ENCODE measurements around the gene TMEM135. TPM values are rescaled to one million over a fixed set of nuclear protein-coding genes. Genes with fewer than 3 reads are reported as not detected.

The TMEM135 gene
- total RNA-seq, 1 experiment from 2014 or later, result 65.5 TPM

DNA sequence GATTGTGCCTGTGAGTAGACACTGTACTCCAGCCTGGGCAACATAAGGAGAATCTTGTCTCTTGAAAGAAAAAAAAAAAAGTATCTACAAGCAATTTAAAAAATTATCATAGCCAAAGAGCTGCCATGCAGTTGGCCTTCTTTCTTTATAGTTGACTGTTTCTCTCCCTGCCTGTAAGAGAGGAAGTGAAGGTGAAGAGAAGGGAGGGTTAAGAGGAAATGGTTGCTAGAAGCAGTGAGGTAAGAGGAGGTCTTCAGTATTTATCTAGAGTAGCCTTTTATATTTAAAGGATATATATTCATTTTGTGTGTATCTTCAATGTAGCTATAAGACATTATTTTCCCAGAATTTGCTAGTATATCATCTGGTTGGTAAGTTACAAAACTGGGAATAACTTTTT, 217.9 kb downstream of the TMEM135 start:
- ChIA-PET CTCF (no interaction called here), POLR2A (no interaction called here)
- intact Hi-C loops (cut with micrococcal nuclease; ENCODE audit: unreplicated experiment) (no loop called here), in situ Hi-C loops (cut with HindIII; ENCODE audit: low pct_unique_long_range_greater_than_20kb, low sequenced_read_pairs) (no loop called here)
- H3K4me3 ChIP-seq (ENCODE audit: low read depth in 2 of 2, low read length in 2 of 2), result no peak overlapping the region
- no peaks in the 10 kb centered on the region for H3K36me3 ChIP-seq (ENCODE audit: control insufficient read depth, insufficient read depth, low read length)
- H3K27ac ChIP-seq (ENCODE audit: low read length), result no peak overlapping the region
- no peaks in the 10 kb centered on the region for H3K4me1 ChIP-seq (ENCODE audit: control insufficient read depth, insufficient read depth, low read length)
- BruUV-seq (replicated peaks), result no TSS peak
- H3K9me3 ChIP-seq (ENCODE audit: control insufficient read depth, insufficient read depth, low read depth, low read length), result no peaks in the 10 kb centered on the region
- ATAC-seq (no peak), DNase-seq (ENCODE audit: low read depth, low spot score) (no peak)
- TF ChIP-seq, protein P1, sequence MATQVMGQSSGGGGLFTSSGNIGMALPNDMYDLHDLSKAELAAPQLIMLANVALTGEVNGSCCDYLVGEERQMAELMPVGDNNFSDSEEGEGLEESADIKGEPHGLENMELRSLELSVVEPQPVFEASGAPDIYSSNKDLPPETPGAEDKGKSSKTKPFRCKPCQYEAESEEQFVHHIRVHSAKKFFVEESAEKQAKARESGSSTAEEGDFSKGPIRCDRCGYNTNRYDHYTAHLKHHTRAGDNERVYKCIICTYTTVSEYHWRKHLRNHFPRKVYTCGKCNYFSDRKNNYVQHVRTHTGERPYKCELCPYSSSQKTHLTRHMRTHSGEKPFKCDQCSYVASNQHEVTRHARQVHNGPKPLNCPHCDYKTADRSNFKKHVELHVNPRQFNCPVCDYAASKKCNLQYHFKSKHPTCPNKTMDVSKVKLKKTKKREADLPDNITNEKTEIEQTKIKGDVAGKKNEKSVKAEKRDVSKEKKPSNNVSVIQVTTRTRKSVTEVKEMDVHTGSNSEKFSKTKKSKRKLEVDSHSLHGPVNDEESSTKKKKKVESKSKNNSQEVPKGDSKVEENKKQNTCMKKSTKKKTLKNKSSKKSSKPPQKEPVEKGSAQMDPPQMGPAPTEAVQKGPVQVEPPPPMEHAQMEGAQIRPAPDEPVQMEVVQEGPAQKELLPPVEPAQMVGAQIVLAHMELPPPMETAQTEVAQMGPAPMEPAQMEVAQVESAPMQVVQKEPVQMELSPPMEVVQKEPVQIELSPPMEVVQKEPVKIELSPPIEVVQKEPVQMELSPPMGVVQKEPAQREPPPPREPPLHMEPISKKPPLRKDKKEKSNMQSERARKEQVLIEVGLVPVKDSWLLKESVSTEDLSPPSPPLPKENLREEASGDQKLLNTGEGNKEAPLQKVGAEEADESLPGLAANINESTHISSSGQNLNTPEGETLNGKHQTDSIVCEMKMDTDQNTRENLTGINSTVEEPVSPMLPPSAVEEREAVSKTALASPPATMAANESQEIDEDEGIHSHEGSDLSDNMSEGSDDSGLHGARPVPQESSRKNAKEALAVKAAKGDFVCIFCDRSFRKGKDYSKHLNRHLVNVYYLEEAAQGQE (IDR thresholded peaks at IDR 0.05; ENCODE audit: insufficient read depth in 1 of 2, low read depth in 2 of 2, low read length in 1 of 2), result no peak
- TF ChIP-seq SIN3A (IDR thresholded peaks at IDR 0.05; ENCODE audit: borderline replicate concordance, insufficient read depth, low read depth, low read length) (no peak), POLR2AphosphoS5 (IDR thresholded peaks at IDR 0.05; ENCODE audit: low read depth, low read length) (no peak), TCF7L2 (IDR thresholded peaks at IDR 0.05; ENCODE audit: low read depth, low read length) (no peak)
- TF ChIP-seq, protein P2, sequence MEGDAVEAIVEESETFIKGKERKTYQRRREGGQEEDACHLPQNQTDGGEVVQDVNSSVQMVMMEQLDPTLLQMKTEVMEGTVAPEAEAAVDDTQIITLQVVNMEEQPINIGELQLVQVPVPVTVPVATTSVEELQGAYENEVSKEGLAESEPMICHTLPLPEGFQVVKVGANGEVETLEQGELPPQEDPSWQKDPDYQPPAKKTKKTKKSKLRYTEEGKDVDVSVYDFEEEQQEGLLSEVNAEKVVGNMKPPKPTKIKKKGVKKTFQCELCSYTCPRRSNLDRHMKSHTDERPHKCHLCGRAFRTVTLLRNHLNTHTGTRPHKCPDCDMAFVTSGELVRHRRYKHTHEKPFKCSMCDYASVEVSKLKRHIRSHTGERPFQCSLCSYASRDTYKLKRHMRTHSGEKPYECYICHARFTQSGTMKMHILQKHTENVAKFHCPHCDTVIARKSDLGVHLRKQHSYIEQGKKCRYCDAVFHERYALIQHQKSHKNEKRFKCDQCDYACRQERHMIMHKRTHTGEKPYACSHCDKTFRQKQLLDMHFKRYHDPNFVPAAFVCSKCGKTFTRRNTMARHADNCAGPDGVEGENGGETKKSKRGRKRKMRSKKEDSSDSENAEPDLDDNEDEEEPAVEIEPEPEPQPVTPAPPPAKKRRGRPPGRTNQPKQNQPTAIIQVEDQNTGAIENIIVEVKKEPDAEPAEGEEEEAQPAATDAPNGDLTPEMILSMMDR (IDR thresholded peaks at IDR 0.05), result no peak
- no peaks in the 10 kb centered on the region for H3K27me3 ChIP-seq (ENCODE audit: control insufficient read depth, insufficient read depth, low read length)

DNA sequence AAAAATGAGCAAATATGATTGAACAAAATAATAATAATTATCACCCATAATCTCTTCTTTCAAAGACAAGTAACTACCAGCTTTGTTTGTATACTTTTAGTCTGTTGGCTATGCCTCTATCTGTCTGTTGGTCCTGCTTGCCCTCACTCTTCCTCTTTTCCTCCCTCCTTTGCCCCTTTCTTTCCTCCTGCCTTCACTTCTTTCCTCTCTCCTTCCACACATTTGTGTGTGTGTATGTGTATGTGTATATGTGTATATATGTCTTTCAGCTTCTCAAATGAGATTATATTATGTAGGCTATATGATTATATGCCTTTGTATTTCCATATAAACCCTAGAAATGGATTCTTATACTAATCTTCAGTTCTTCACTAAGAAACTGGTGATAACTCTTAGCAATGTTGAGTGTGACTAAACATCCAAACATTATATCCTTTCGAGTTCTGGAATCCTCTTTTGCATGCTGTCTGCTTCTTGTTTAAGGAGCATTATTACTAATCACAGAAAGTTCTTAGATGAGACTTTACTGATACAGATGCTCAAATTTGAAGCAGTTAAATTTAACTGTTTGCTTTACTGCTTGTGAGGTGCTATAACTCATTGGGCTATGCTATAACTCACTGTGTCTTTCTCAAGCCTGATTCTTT, 219.1 kb downstream of the TMEM135 start:
- Histone ChIP-seq H3K27me3 (ENCODE audit: control insufficient read depth, insufficient read depth, low read length) (no peaks in the 10 kb centered on the region), H3K36me3 (ENCODE audit: control insufficient read depth, insufficient read depth, low read length) (no peaks in the 10 kb centered on the region), H3K4me3 (ENCODE audit: low read depth in 2 of 2, low read length in 2 of 2) (no peak overlapping the region), H3K4me1 (ENCODE audit: control insufficient read depth, insufficient read depth, low read length) (no peaks in the 10 kb centered on the region; the same call in 1 of the 2 replicates), H3K9me3 (ENCODE audit: control insufficient read depth, insufficient read depth, low read depth, low read length) (no peaks in the 10 kb centered on the region), H3K27ac (ENCODE audit: low read length) (no peak overlapping the region)
- no peak for ATAC-seq
- intact Hi-C loops (cut with micrococcal nuclease; ENCODE audit: unreplicated experiment) (no loop called here), in situ Hi-C loops (cut with HindIII; ENCODE audit: low pct_unique_long_range_greater_than_20kb, low sequenced_read_pairs) (no loop called here)
- CTCF ChIA-PET, result no interaction called here
- TF ChIP-seq, protein P2 (IDR thresholded peaks at IDR 0.05), result no peak
- TF ChIP-seq TCF7L2 (IDR thresholded peaks at IDR 0.05; ENCODE audit: low read depth, low read length), result no peak
- no peak for TF ChIP-seq SIN3A (IDR thresholded peaks at IDR 0.05; ENCODE audit: borderline replicate concordance, insufficient read depth, low read depth, low read length)
- TF ChIP-seq POLR2AphosphoS5 (IDR thresholded peaks at IDR 0.05; ENCODE audit: low read depth, low read length), result no peak
- TF ChIP-seq, protein P1 (IDR thresholded peaks at IDR 0.05; ENCODE audit: insufficient read depth in 1 of 2, low read depth in 2 of 2, low read length in 1 of 2), result no peak
- BruUV-seq (replicated peaks), result no TSS peak
- POLR2A ChIA-PET, result no interaction called here
- no peak for DNase-seq (ENCODE audit: low read depth, low spot score)
